Measurements from ENCODE around the gene RAB31.

Gene RAB31

GRCh38 chr18:9739516-9739915 is 31.4 kb downstream of the RAB31 start:
- no peak for DNase-seq

DNA sequence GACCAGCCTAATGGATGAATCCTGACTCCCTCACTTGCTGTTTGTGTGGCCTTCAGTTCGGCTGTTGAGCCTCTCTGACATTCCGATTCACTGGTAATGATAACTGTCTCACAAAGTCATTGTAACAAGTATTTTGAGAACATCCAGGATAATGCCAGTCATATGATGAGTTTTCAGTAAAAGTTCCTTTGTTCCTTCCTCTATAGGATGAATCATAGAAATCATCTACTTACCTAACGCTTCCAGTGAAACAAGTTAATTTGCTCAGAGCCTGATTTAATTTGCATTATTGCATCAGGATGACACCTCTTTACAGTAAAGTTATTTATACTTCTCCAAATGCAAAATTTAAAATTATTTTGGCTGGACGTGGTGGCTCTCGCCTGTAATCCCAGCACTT is 32.0 kb downstream of the RAB31 start:
- no peak for DNase-seq

- no peak for DNase-seq
Measured at GRCh38 chr18:9741406-9741792, 33.3 kb downstream of the RAB31 start.

DNA sequence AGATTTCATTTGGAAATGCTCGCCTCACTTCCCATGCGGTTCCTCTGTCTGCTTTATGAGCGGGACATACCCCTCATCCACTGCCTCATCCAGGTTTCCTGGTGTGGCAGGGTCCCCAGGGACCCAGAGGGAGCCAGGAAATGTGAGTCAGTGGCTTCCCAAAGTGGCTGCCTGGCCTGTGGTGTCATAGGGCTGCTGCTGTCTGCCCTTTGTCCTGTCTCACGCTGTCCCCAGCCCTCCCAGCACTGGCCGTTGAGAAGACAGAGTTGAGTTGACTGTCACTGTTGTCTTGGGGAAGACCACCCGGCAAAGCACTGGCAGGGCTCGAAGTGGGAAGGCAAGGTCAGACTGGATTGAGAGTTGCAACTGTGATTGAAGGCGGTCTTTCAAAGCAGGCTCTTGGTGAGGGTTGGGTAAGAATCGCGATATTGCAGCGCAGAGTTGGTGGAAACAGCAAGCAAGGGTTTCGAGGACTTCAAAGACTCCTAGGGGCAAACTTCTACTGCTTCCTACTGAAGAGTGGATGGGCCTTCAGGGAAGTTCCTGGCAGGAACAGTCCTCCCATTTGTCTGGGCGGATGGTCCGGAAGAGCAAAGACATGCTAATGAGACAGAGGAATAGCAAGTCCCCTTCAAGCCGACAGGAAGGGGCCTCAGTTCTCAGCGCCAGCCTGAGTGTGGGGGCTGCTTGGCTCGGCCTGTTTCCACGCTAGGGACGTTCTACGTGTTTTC is 33.9 kb downstream of the RAB31 start:
- DNase-seq = no peak

- no peak for DNase-seq
Measured at GRCh38 chr18:9742524-9743131, 34.5 kb downstream of the RAB31 start.

DNA sequence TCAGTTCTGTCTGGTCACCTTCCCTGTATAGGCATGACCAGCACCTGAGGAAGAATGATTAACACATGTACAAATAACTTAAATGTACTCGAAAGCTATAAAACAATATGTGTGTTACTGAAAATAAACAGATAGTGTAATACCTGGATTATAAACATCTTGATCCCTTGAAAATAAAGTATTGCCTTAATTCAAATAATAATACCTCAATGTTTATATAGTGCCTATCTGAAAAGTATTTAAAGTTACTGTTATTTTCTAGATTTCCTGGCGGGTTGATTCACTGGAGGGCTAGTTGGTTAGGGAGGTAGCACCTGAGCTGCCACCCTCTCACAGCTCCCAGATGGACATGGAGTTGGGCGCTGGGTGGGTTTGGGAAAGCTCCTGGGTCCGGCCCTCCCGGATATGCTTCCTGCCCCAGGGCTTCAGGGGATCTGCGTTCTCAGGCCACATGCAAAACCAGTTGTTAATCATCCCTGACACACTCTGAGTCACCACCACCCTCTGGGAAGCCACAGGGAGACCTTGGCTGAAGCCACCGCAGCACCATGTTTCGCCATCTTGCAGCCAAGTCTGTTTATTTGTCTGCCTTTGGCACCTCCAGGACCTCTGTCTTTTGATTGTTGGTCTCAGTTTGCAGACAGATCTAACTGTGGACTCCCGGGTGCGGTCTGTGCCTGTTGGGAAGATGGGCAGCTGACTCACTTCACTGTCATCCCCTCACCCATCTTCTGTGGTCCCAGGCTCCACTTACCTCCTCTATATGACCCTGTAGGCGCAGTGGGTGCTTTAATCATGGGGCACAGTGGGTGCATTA is 35.3 kb downstream of the RAB31 start:
- peak; percentile 57 for DNase-seq

- no peak for DNase-seq
Measured at GRCh38 chr18:9746958-9747357, 38.9 kb downstream of the RAB31 start.

GRCh38 chr18:9749611-9750010 is 41.5 kb downstream of the RAB31 start:
- no peak for DNase-seq

DNA sequence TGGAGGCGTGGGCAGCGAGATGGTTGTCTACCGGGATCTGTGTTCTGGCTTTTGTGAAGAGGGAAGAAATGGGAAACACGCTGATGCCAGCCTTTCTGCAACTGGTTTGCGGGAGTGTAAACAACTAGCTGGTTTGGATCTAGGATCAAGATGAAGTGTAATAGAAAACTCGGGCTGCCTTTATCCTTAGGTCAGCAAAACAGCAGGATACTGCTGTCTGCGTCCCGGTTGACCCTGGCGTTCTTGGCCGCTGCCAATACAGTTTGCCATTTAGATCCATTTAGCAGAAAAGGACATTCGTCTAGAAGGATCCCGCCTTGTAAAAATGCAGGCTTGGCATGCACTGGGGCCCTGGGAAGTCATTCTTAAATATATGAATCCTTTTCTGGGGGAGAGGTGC is 42.0 kb downstream of the RAB31 start:
- no peak for DNase-seq

GRCh38 chr18:9750606-9751304 is 42.7 kb downstream of the RAB31 start:
- DNase-seq = no peak

DNA sequence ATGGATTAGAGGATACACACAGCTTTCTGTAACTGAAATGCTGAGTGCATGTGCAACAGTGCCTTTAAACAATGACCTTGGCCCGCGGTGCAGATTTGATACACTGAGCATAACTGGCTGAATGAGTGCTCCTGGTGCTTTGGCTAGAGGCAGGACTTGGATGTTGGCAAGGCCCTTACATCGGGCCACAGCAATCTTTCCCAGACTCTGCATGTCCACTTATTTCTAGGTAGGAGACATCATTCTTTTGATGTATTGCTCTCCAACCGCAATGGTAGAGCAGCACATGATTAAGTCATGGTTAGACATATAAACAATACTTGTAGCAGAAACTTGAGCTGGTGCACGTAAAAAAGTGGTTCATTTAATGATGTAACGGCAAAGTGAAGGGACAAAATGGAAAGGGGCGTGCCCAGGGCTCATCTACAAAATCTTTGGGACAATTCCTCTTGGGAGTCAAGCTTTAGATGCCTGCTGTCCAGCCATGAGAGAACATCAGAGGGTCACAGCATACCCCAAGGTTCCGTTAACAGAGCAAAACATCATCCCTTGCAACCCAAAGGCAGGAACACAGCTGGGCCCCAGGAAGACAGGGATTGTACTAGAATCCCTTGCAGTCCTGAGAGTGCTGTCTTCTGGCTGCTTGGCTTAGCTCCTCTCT is 43.4 kb downstream of the RAB31 start:
- DNase-seq = no peak

DNA sequence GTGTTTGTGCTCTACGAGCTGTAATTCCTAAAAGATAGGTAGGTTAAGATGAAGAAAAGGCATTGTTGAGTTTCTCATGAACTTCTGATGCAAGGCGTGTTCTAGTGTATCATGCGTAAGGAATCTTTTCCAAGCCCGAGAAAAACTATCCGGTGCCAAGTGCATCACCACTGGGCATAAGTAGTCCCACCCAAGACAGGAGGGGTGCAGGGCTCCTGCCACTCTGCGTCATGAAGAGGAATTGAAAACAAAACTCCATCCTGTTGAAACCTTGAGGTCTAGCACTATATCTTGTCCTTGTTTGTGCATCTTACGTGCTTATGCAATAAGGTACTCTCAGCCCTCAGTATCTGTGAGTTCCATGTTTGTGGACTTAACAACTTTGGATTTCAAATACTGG is 45.7 kb downstream of the RAB31 start:
- no peak for DNase-seq

- no peak for DNase-seq
Measured at GRCh38 chr18:9755110-9755509, 47.0 kb downstream of the RAB31 start.

DNA sequence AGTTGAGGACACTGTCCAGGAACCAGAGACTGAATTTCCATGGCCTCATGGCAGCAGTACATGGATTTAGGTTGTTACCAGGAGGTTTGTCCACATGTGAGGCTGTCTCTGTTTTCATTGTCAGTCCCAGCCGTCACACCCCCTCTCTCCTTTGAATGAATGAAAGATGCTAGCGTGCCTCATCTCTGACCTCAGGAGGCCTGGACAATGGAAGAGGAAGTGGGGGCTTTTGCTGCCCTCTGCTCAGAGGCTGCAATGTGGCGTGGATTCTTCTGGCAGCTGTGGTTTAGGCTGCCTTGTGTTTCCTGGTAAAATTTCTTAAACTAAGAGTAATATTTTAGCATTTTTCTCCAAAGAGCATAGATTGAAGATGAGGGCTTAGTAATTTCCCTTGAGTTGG is 47.5 kb downstream of the RAB31 start:
- DNase-seq = no peak

DNA sequence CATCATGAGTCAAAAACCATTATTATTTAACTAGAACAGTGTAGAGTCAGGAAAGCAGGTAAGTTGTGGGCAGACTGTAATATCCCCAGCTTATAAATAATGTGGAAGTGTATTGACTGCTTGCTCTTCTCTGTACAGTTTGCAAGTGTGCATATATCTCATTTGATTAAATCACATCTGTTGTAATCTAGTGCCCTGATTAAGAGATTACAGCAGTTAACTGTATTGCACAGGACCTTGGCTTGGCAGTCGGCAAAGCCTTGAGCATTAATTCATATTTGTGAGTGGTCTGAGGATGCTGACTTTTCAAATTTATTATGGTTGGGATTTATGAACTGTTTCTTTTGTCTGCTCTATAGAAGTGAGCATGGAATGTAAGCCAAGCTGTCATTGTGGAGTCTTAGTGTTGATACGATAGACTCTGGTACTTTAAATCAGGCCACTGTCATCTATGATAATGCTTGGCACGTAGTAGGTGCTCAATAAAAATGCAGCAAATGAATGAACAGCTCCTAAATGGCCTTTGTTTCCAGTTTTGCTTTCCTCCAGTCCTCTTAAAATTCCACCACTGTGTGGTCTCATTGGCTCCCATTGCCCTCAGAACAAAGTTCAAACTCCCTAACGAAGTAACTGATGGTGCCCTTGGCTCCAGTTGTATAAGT is 48.3 kb downstream of the RAB31 start:
- no peak for DNase-seq

GRCh38 chr18:9756933-9757470 is 48.9 kb downstream of the RAB31 start:
- DNase-seq = no peak

DNA sequence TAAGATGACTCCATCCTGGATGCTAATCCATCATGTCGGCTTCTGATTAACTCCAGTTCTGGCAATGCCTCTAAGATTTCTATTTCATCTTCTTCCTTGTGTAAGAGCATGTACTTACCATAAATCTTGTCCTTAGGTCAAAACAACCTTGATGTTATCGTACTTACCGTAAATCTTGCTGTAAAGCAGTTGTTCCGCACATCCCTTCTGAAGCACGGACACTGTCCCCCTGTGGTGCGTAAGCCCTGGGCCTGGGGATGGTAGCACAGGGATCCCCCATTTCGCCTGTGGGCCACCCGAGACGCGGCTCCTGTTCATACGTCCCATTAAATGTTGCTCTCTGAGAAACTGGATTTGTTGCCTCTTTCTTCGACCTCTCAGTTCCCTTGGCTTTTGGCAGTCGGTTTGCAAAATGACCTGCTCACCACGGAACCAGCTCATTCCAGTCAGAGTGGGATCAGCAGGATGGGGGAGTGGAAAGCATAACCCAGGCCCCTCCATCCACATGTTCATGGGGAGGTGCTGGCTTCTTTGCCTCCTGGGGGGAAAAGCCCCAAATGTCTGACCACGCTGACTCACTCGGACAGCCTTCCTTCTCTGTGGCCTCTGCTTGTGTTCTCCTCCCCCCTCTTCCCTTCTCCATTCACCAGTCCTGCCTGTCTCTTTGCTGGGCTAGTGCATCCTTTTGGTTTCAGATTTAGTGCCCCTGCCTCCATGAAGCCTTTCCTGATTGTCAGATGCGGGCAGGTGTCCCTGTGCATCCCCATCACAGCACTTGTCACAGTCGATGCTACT is 49.9 kb downstream of the RAB31 start:
- DNase-seq = no peak

- DNase-seq = no peak
Measured at GRCh38 chr18:9758624-9759075, 50.5 kb downstream of the RAB31 start.

DNA sequence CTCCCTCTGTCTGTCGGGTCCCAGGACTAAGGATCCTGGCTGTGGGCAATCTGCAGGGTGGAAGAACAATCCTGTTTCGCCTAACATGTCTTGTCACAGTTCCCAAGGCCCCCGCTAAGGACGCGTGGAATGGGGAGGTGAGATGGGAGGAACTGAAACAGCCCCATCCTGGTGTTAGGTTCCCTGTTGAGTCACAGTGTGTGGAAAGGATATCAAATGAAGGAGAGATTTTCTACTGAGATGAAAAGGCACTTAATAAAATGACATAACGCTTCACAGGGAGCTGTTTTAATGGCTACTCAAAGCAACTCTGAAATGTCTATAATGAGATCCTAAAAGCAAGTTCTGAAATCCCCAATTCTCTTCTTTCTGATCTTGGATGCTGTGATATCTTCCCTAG is 52.5 kb downstream of the RAB31 start:
- no peak for DNase-seq

DNA sequence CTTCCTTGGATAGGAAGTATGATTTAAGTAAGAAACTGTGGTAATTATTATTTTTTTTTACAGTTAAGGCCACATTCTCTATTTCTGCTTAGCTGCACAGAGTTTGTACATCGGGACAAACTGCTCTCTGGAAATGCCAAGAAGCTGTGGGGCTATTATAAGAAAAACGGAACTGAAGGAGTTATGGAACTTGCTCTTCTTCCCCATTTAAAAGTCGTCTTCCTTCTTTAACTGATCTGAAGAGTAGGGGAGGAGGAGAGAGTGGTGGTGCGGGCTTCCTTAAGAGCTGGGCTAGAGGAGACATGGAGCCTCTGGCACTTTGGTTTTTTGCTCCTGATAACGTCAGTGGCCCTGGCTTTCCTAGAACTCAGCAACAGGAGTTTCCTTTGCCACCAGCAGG is 54.4 kb downstream of the RAB31 start:
- DNase-seq = no peak

DNA sequence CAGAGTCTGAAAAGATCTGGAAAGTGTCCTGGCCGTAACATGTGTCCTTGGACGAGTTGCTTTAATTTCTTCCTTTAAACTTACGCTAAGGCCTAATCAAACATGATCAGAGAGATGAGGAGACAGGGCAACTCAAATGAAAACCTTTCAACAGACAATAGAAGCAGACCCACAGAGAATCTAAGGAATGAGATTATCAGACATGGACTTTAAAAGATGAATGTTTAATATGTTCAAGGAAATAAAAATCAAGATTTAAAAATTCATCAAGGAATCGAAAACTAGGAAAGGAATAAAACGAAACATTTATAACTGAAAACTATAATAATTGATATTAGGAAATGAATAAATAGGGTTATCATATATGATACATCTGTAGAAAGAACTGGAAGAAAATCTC is 55.1 kb downstream of the RAB31 start:
- DNase-seq = no peak
